Neural cell (in vitro differentiated cells): ENCODE results near the gene UBXN6. TPM values are rescaled to one million over a fixed set of nuclear protein-coding genes. Genes with fewer than 3 reads are reported as not detected.
A peak's percentile ranks its signal among the peaks of the same experiment; 100 is the strongest.

Source experiments
- H2AFZ ChIP-seq: fragments of 200-600, 300-800 bp; sonication (generic), shearing (Covaris generic); 2 replicates; pipeline ENCODE4 v1.6.0; 2014; ENCODE audit warnings: low read depth, mild to moderate bottlenecking, antibody characterized with exemption, low read length, moderate library complexity
- H3F3A ChIP-seq: fragments of 200-600 bp; shearing (Covaris generic); 2 replicates; pipeline ENCODE4 v1.6.1; 2016; ENCODE audit warnings: mild to moderate bottlenecking, moderate library complexity, mixed read lengths, antibody characterized with exemption, low read length; ENCODE audit not compliant: insufficient read depth, poor library complexity, severe bottlenecking
- H3K27ac ChIP-seq: fragments of 200-600, 300-800 bp; sonication (generic), shearing (Covaris generic); 2 replicates; pipeline ENCODE4 v1.5.1; 2014; ENCODE audit warnings: mild to moderate bottlenecking, low read length, moderate library complexity
- H3K27me3 ChIP-seq: fragments of 300-800, 200-600 bp; sonication (generic), shearing (Covaris generic); 2 replicates; pipeline ENCODE4 v1.6.0; 2014; ENCODE audit warnings: mild to moderate bottlenecking, low read depth, low read length, moderate library complexity; ENCODE audit not compliant: insufficient read depth
- H3K36me3 ChIP-seq: fragments of 300-800, 200-600 bp; sonication (generic), shearing (Covaris generic); 2 replicates; pipeline ENCODE4 v1.5.1; 2014; ENCODE audit warnings: mild to moderate bottlenecking, antibody characterized with exemption, low read length, moderate library complexity; ENCODE audit not compliant: insufficient read depth
- H3K4me2 ChIP-seq: fragments of 300-800, 200-600 bp; sonication (generic), shearing (Covaris generic); 2 replicates; pipeline ENCODE4 v1.6.0; 2014; ENCODE audit warnings: mild to moderate bottlenecking, low read length
- H3K4me3 ChIP-seq: fragments of 300-800, 200-600 bp; sonication (generic), shearing (Covaris generic); 2 replicates; pipeline ENCODE4 v1.5.1; 2014; ENCODE audit warnings: mild to moderate bottlenecking, low read length, moderate library complexity
- H3K79me2 ChIP-seq: fragments of 200-600 bp; shearing (Covaris generic); replicated peaks from 2 replicates; pipeline ENCODE4 v1.6.0; 2014; ENCODE audit warnings: mild to moderate bottlenecking, low read length, moderate library complexity; ENCODE audit not compliant: insufficient read depth
- H3K9ac ChIP-seq: fragments of 300-800, 200-600 bp; sonication (generic), shearing (Covaris generic); 2 replicates; pipeline ENCODE4 v1.6.1; 2016; ENCODE audit warnings: mild to moderate bottlenecking, low read length, mixed read lengths
- H3K9me2 ChIP-seq: fragments of 200-600 bp; shearing (Covaris generic); 2 replicates; pipeline ENCODE4 v1.6.1; 2016; ENCODE audit warnings: mild to moderate bottlenecking, low read length, mixed read lengths; ENCODE audit not compliant: insufficient read depth
- H3K9me3 ChIP-seq: fragments of 200-600, 300-800 bp; sonication (generic), shearing (Covaris generic); 2 replicates; pipeline ENCODE4 v1.6.1; 2016; ENCODE audit warnings: mild to moderate bottlenecking, mixed run types, low read length, moderate library complexity, mixed read lengths
- H4K20me1 ChIP-seq: fragments of 200-600 bp; shearing (Covaris generic); 2 replicates; pipeline ENCODE4 v1.6.1; 2016; ENCODE audit warnings: mild to moderate bottlenecking, mixed run types; ENCODE audit not compliant: insufficient read depth
- CTCF ChIP-seq: fragments of 450-650 bp; IDR thresholded peaks from 2 replicates; pipeline ENCODE4 v1.5.1; 2014; ENCODE audit warnings: antibody characterized with exemption, mild to moderate bottlenecking, moderate library complexity; ENCODE audit not compliant: poor library complexity, severe bottlenecking
- EP300 ChIP-seq: fragments of 450-650 bp; conservative IDR thresholded peaks from 2 replicates; pipeline ENCODE4 v1.6.1; 2014; ENCODE audit warnings: antibody characterized with exemption, mild to moderate bottlenecking, moderate library complexity; ENCODE audit not compliant: poor library complexity, severe bottlenecking
- EZH2 ChIP-seq: fragments of 200-600, 300-800 bp; shearing (Covaris generic), sonication (generic); IDR thresholded peaks from 2 replicates; pipeline ENCODE4 v1.6.1; 2014; ENCODE audit warnings: antibody characterized with exemption, low read length, borderline replicate concordance, mild to moderate bottlenecking; ENCODE audit not compliant: insufficient read depth, poor library complexity, severe bottlenecking
- MXI1 ChIP-seq: fragments of 450-650 bp; conservative IDR thresholded peaks from 2 replicates; pipeline ENCODE4 v1.6.1; 2014; ENCODE audit warnings: antibody characterized with exemption, mild to moderate bottlenecking; ENCODE audit not compliant: poor library complexity, severe bottlenecking
- POLR2AphosphoS5 ChIP-seq: IDR thresholded peaks from 2 replicates; pipeline ENCODE4 v1.6.1; 2012
- RAD21 ChIP-seq: fragments of 450-650 bp; conservative IDR thresholded peaks from 2 replicates; pipeline ENCODE4 v1.6.1; 2014; ENCODE audit warnings: antibody characterized with exemption, mild to moderate bottlenecking, moderate library complexity
- REST ChIP-seq: IDR thresholded peaks from 2 replicates; pipeline ENCODE4 v1.6.1; 2012; ENCODE audit warnings: borderline replicate concordance
- SMC3 ChIP-seq: fragments of 450-650 bp; conservative IDR thresholded peaks from 2 replicates; pipeline ENCODE4 v1.6.1; 2014; ENCODE audit warnings: antibody characterized with exemption, mild to moderate bottlenecking, moderate library complexity; ENCODE audit not compliant: poor library complexity
- TAF1 ChIP-seq: IDR thresholded peaks from 2 replicates; pipeline ENCODE4 v1.6.1; 2012; ENCODE audit warnings: low read depth
- polyA plus RNA-seq: library from polyadenylated mRNA; depleted of rRNA; stranded (reverse); fragments of >200 nt; gene quantifications from 2 replicates; pipeline ENCODE4 v1.2.3, GENCODE V29; 2014

Gene UBXN6
- polyA plus RNA-seq, 1 donor from 2014 or later: 102 TPM

- H2AFZ ChIP-seq: no peak within 1 kb of the TSS
- H3K79me2 ChIP-seq: peaks cover 60% of the 10 kb centered on the region
- peak within 1 kb of the TSS; percentile 100 for H3K4me3 ChIP-seq
- no peaks in the 10 kb centered on the region for H3K36me3 ChIP-seq
- H3K9me2 ChIP-seq: no peaks in the 10 kb centered on the region
- H3K9me3 ChIP-seq: no peaks in the 10 kb centered on the region
- H3K9ac ChIP-seq: peak within 1 kb of the TSS; percentile 89
- H3F3A ChIP-seq: no peaks in the 10 kb centered on the region
- no peaks in the 10 kb centered on the region for H3K27me3 ChIP-seq
- TF ChIP-seq POLR2AphosphoS5: peak; percentile 77
- TF ChIP-seq SMC3: peak; percentile 79
- TF ChIP-seq EZH2: no peak
- TF ChIP-seq TAF1: peak; percentile 37
- TF ChIP-seq CTCF: peak; percentile 98
- TF ChIP-seq REST: no peak
- TF ChIP-seq EP300: peak; percentile 51
- peak; percentile 70 for TF ChIP-seq RAD21
- TF ChIP-seq MXI1: peak; percentile 42
- peak within 1 kb of the TSS; percentile 77 for H3K27ac ChIP-seq
- no peaks in the 10 kb centered on the region for H4K20me1 ChIP-seq
- H3K4me2 ChIP-seq: peak within 1 kb of the TSS; percentile 78
Observed at GRCh38 chr19:4400135-4400936, 57.3 kb downstream of the UBXN6 start, which contains the start of gene SH3GL1. SH3GL1 (minus strand) TSS chr19:4400547; CDS start chr19:4400368, 179 bp downstream.

GRCh38 chr19:4399812-4400134, 57.8 kb downstream of the UBXN6 start:
- H3K27ac ChIP-seq: peak overlapping the region; percentile 77
- H3K4me3 ChIP-seq: peak overlapping the region; percentile 100
- TF ChIP-seq REST (no peak), MXI1 (no peak), EP300 (no peak), TAF1 (no peak), EZH2 (no peak), RAD21 (no peak), SMC3 (no peak), POLR2AphosphoS5 (no peak), CTCF (no peak)
- no peaks in the 10 kb centered on the region for H3K9me3 ChIP-seq
- no peaks in the 10 kb centered on the region for H3K27me3 ChIP-seq
- H3K36me3 ChIP-seq: no peaks in the 10 kb centered on the region
- peaks cover 55% of the 10 kb centered on the region for H3K79me2 ChIP-seq
- H3F3A ChIP-seq: no peaks in the 10 kb centered on the region
- H3K9ac ChIP-seq: peak overlapping the region; percentile 89
- H3K9me2 ChIP-seq: no peaks in the 10 kb centered on the region
- no peak overlapping the region for H2AFZ ChIP-seq
- H4K20me1 ChIP-seq: no peaks in the 10 kb centered on the region
- H3K4me2 ChIP-seq: peak overlapping the region; percentile 78
